GM21619 (cell line): ENCODE data around the gene F2R.
A peak's percentile ranks its signal among the peaks of the same experiment; 100 is the strongest.
"Not testable (repeated sequence)": the region's sequence is repeated elsewhere in the genome, so short reads cannot be mapped to it uniquely, and the experiment has no call there.

Source experiments
- ATAC-seq: cut with Tn5 transposase; IDR thresholded peaks from one replicate; pipeline ENCODE4 v1.9.1; 2021; ENCODE audit not compliant: unreplicated experiment

F2R gene

DNA sequence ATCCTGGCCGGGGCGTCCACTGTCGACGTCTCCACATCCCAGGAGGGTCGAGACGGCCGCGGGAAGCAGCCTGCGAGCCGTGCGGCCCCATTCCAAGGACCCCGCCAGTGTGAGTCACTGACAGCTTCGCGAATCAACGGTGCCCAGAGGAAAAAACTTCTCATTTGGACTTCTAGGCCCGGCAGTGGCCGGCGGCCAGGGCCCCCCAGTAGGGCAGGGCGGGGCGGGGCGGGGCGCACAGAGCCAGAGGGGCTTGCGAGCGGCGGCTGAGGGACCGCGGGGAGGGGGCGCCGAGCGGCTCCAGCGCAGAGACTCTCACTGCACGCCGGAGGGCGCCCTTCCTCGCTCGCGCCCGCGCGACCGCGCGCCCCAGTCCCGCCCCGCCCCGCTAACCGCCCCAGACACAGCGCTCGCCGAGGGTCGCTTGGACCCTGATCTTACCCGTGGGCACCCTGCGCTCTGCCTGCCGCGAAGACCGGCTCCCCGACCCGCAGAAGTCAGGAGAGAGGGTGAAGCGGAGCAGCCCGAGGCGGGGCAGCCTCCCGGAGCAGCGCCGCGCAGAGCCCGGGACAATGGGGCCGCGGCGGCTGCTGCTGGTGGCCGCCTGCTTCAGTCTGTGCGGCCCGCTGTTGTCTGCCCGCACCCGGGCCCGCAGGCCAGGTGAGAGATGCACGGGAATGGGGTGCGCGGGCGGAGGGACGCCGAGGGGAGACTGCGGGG lies at the start of gene F2R:
TSS of gene F2R (plus strand) at position 391 of the 720 bp plus-strand sequence. CDS start at position 573, 182 bp downstream.
- peak; percentile 54 for ATAC-seq

GRCh38 chr5:76667495-76667894 lies 48.4 kb upstream of the F2R start:
- no peak for ATAC-seq

GRCh38 chr5:76669245-76669644 lies 46.7 kb upstream of the F2R start:
- no peak for ATAC-seq

DNA sequence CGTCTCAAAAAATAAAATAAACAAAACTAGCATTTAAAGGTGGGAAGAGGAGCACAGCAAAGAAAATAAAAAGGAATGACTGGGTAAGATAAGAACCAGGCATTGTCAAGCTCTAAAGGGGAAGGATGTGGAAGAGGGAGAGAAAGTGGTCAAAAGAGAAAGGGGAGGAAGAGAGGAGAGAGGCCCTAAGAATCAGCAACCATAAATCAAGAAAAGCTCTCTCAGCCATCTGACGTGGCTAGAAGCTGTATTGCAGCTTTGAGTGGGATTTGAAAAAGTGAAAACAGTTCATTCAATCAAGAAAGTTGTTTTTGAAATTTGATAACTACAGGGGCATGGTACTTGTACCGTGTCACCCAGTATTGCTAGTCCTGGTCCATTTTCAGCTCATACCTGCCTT lies 45.4 kb upstream of the F2R start:
- ATAC-seq: no peak

DNA sequence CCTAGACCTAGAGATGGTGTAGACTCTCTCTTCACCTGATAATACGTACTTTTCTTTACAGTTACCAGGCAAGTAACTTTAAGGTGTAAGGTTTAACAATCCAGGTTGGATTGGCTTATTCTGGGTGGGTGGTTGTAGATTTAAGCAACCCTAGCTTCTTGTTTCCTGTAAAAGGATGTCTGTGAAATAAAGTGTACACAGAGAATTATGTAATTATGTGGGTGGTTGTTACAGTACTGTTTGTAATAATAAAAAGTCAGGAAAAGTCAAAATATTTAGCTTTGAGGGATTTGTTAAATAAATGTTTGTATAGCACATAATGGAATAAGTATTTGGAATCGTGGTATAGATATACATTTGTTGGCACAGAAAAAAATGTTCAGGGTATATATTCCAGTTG lies 43.7 kb upstream of the F2R start:
- no peak for ATAC-seq

- no peak for ATAC-seq
These were observed 42.8 kb upstream of the F2R start for GRCh38 chr5:76673125-76673524.

DNA sequence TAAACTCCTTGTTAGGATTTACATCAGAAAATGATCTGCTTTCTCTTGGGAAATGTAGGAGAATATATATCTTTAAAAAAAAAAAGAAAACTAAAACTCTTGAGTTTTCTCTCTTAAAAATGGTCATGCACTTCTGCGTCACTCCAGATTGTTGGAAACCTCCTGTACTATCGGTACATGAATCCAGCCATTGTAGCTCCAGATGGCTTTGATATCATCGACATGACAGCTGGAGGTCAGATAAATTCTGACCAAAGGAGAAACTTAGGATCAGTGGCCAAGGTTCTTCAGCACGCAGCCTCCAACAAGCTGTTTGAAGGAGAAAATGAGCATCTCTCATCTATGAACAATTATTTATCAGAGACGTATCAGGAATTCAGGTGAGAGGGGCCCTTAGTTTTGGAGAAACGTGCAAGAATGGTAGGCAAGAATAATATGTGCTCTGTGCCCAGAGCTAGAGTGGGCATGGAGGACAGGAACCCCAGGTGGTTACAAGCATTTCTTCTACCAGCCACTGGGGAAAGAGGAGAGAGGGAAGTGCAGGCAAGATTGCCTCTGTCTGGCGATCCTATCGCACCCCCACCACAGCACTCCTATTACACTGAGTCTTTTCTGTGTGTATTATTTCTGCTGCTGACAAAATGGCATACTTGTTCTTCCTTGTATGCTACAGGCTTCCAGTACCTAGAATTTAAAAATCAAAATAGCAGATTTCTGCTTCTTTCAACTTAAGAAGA lies 41.4 kb upstream of the F2R start:
- no peak for ATAC-seq

- ATAC-seq: no peak
These were observed 40.6 kb upstream of the F2R start for GRCh38 chr5:76675364-76675763.

- ATAC-seq: no peak
These were observed 38.0 kb upstream of the F2R start for GRCh38 chr5:76677849-76678472.

DNA sequence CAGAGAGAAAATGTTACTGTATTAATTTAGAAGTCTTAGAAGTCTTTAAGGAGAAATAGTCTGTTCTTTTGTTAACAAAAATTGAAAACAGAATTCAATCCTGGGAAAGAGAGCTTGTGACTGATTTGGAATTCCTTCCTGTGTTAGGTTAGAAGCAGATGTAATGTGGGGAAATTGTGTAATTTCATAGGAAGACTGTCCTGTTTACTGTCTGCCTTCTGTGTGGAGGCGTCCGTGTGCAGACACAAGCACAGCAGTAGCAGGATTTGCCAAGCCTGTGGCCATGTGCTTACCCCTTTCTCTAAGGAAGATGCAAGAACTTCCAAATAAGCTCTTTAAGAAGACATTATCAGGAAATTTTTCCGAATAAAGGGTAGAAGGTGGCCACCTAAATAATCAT lies 36.7 kb upstream of the F2R start:
- no peak for ATAC-seq

- ATAC-seq: not testable (repeated sequence)
These were observed 35.1 kb upstream of the F2R start for GRCh38 chr5:76680826-76681225.

- no peak for ATAC-seq
These were observed 34.6 kb upstream of the F2R start for GRCh38 chr5:76681287-76681686.

DNA sequence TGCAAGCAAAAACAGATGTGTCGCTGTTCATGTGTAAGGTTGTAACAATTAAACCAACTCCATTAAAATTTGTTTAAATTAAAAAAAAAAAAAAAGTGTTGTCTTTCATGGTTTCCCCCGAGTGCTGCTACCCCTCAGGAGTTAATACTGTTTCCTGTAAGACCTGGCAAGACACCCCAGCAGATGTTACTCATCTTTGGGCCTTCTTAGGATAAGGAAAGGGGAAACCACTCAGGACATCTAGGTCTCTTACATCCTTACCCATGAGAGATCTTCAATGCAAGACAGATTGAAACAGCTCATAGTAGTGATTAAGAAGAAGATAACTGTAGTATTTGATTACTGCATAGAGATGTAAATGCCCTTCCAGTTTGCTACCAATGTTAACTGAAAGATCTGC lies 33.5 kb upstream of the F2R start:
- ATAC-seq: no peak

DNA sequence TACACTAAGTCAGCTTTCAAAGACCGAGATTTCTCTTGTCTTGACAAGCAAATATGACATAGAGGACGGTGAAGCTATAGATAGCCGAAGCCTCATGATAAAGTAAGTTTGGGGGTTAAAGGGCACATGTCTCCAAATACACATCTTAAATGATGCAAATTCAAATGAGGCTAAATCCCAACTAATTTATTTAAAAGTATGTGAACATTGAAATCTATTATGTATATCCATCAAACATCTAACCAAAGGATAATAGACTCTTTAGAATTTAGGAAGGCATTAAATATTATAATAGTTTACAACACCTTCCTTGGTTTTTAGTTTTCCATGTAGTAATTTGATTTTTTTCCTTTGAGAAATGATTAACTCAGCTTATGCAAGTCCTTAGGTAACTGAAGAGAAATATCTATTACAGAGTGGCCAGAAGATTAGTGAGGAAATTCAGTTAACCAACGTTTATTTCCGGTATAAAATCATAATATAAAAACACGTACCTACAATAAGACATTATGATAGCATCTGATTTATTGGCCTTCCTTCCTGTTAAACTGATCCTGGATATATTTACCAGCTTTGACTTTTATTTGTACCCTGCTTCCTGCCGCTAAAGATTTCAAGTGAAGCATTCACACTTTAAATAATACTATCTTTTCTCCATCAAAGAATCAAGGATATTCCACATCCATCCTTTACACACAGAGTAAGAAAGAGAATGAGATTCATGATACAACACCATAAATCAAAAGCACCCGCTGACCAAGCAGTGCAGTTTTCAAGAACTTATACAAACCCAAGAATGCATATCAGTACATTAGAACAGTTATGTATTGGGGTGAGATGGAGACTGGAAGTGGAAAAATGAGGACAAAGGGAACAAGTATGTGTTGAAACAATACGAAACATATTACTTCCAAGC lies 31.9 kb upstream of the F2R start:
- ATAC-seq: no peak

- no peak for ATAC-seq
These were observed 31.0 kb upstream of the F2R start for GRCh38 chr5:76684756-76685519.

DNA sequence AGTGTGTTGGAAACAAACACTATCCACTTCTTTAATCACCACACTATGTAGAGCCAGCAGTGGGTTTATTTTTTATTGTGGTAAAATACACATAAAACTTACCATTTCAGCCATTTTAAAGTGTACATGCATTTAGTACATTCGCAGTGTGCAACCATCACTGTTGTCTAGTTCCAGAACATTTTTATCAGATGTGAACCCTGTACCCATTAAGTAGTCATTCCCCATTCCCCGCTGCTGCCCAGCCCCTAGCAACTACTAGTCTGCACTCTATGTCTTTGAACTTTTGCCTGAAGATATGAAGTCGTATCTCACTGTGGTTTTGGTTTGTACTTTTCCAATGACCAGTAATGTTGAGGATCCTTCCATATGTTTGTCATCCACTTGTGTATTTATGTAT lies 30.2 kb upstream of the F2R start:
- no peak for ATAC-seq

DNA sequence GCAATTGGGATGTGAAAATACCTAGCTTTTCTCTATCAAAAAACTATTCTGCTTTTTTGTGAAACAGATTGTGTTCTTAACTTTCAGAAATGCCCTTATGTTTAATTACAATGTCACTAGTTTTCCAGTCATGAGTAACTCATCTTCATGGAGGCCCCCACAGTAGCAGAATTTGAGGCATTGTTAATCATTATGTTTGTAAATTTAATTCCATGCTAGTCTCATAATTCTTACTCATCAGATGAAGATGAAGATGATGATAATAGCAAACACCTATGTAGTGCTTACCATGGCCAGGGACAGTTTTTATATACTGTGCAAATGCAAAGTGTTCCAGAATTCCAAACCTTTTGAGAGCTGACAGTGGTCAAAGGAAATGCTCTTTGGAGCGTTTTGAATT lies 27.7 kb upstream of the F2R start:
- no peak for ATAC-seq

DNA sequence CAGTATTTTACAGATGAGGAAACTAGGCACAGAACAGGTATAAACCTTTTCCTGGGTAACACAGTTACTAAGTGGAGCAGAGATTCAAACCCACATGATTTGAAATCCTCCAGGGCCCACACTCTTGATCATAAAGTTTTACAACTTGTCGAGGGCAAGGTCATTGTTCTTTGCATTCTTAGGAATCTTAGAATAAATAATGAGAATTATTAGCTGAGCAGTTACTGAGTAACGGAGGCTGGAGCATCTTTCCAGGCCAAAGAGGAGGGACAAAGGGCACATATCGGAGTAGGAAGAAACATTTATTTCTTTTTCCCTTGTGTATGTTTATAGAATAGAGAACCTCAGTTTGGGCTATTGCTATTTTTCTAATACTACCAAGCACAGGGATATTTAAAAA lies 27.1 kb upstream of the F2R start:
- no peak for ATAC-seq

DNA sequence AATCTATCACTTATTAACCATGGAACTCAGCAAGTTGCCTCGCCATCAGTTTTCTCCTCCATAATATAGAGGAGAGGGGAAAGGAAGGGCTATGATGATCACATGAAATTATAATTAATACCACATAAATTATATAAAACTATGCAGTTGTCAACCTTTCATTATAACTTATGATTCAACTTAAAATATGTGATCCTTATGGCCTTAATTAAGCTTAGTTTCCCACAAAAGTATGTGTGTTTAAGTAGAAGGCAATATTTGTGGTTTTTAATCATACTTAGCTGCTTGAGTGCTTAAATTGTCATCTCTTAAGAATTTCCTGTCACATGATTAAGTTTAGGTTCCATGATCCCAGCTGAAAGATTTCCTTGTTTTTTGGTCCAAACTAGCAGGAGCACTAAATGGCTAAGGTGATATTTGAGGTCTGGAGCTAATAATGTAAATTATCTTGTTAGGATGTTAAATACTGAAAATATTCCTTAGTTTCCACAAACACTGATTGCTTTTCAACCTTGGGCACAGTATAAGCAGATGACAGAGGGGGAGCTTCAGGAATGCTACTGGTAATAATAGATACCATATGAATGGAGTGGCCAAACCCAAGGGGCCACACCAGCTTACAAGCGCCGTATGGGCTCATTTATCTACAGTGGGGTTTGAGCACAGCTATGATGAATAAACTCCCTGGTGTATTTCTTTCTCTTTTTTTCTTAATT lies 26.4 kb upstream of the F2R start:
- no peak for ATAC-seq
